GM19467 (cell line): ENCODE results near the gene SP4.

Source experiments
- ATAC-seq: cut with Tn5 transposase; IDR thresholded peaks from one replicate; pipeline ENCODE4 v1.9.1; 2021; ENCODE audit warnings: mild to moderate bottlenecking, moderate library complexity; ENCODE audit not compliant: unreplicated experiment

SP4 gene

DNA sequence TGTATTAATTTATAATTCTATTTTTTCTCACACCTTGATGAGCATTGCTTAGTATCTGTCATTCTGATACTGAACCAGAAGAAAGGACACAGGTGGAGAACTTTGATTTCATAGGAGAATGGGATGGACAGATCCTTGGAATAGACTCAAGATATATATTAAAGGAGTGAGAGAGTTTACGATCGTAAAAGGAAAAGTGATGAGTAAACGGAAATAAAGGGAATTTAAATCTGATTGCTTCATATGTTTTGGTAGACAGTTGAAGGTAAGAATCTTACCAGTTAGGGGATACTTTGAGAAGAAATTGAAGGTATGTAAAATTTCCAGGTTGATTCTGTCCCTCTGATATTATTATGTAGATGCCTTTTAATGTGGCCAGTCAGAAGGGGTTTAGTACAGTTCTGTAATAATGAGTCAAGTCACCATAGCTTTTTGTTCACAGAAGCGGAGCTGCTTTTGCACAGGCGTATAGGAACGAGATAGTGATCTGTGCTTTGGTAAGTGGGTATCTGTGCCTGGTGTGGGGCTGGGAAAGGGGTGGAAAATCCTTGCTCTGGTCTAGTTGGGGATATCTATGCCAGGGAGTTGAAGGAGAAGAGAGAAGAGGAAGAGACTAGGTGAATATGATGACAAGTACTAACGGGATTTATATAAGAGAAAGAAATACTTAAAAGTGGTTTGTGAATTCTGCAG is 15.4 kb downstream of the SP4 start:
- no peak for ATAC-seq

DNA sequence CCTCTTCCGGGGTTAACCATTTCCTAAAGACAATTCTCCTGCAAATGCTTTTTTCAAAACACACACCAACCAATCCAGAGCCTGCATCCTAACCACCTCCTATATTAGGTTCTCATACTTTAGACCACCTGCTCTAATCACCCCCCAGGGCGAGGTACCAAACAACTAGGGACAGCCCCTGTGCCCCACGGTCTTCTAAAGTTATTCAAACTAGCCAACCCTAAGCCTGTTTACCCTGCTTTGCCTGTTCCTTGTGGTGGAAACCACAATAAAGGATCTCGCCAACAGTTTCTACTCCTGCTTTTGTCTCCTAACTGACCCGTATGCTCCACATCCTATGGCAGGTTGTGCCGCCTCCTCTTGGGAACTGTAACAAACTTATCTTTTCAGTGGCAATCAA is 21.1 kb downstream of the SP4 start:
- ATAC-seq: no peak

DNA sequence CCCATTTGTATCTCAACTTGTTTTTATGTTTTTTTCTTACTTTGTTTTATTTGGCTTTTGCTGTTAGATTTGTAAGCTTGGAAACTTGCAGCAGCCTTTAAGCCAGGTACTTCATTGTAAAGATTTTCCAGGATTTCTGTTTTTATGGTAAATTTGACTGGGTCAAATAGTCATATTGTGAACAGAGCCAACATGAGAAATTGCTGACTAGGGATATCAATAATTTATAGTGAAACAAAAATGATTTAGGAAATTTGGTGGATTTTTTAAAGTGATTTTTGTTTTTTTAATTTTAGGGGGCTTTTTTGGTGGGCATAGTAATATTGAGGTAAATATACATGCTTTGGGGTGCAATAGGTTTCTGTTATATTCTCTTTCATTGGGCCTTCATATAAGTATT is 22.2 kb downstream of the SP4 start:
- ATAC-seq: no peak

DNA sequence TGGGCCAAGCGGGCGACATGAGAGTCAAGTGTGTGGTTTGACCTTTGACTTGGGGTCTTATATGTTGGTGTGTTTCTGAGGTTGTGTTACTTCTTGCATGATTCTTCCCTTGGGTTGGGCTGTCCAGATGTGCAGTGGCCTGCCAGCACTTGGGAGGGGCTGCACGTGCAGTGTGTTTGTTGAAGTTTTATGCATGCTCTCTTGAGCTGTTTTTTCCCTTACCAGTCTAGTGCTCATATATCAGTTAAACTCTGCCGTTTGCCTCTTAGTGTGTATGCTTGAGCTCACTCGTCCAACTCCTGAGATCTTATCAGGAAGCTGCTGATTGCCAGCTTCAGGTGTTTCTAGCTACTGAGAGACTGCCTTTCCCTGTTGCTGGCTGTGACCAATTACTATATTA is 23.1 kb downstream of the SP4 start:
- ATAC-seq: no peak

DNA sequence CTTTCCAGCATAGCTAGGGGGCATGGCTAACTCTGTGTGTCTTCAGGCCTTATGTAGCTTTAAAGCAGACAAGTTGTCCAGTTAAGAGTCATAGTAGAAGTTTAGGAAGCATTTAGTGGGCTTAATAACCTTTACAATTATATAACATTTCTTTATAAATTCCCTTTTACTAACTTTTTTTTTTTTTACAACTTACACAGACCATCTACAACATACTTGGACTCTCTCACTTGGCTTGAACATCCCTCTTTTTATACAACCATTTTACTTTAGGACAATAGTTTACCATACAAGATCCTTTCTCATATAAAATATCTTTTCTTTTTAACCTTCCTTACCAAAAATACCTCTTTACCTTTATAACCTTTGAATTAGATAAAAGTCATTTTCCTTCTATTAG is 26.3 kb downstream of the SP4 start:
- no peak for ATAC-seq

DNA sequence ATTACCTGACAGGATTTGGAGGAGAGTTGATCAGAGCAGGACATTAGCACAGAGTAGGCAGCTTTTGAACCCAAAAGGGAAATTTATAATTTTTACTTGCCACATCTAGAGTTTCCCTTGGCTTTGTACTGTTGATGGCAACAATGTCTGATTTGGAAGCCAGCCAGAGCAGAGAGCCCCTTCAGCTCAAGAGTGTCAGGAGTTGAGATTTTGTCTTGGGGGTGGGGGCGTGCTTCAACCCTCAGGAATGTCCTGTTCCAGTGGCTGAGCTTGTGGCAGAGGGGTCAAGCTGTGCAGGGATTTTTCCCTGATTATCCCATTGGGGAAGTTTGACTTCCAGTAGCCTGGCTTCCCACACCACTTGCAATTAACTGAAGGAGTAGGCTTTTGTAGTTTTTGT is 27.0 kb downstream of the SP4 start:
- no peak for ATAC-seq

DNA sequence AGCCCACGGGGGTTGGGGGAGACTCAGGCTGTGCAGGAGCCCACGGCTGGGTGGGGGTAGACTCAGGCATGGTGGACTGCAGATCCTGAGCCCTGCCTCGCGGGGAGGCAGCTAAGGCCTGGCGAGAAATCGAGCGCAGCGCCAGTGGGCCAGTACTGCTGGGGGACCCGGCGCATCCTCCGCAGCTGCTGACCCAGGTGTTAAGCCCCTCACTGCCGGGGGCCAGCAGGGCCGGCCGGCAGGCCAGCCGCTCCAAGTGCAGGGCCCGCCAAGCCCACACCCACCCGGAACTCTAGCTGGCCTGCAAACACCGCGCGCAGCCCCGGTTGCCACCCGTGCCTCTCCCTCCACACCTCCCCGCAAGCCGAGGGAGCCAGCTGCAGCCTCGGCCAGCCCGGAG is 33.4 kb downstream of the SP4 start:
- no peak for ATAC-seq

DNA sequence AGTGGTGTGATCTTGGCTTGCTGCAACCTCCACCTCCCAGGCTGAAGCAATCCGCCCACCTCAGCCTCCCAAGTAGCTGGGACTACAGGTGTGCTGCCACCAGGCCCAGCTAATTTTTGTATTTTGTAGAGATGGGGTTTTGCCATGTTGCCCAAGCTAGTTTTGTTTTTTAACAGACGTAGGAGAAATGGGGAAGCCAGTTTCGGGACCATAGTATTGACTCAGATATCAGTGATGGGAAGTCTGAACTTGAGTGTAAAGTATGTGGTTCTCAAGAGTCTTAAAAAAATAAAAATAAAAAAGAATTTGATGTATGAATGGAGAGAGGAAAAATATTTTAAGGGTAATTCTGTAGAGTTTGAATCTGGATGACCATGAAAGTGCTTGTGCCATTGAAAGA is 34.2 kb downstream of the SP4 start:
- no peak for ATAC-seq

DNA sequence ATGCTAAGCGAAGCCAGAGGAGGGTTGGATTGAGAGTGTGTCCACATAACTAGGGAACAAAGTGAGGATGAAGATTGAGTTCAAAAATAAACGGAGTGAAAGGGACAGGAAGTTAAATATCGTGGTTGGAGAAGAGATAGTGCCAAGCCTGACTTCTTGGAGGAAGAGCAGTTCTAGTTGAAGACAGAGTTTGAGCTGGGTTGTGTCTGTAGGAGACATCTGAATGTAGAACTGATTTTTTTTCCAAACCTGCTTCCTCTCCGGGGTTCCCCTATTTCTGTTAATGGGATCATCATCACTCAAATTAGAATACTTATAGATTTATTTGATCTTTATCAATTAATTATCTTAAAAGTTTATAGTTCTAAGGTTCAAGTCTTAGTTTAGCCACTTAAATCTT is 35.6 kb downstream of the SP4 start:
- no peak for ATAC-seq

DNA sequence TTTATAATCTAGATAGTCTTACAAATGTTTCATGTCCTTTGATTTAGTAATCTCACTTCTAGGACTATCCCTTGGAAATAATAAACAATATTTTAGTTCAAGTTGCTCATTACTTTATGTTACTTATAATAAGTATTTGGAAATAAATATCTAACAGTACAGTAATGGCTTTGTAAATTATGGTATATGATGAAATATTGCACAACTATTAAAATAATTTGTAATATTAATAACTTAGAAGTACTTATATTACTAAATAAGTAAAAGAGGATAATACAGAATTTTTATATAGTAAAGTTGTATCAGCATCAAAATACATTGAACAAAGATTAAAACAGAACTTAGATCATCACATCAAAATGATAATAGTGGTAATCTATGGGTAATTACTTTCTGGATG is 41.1 kb downstream of the SP4 start:
- ATAC-seq: no peak

DNA sequence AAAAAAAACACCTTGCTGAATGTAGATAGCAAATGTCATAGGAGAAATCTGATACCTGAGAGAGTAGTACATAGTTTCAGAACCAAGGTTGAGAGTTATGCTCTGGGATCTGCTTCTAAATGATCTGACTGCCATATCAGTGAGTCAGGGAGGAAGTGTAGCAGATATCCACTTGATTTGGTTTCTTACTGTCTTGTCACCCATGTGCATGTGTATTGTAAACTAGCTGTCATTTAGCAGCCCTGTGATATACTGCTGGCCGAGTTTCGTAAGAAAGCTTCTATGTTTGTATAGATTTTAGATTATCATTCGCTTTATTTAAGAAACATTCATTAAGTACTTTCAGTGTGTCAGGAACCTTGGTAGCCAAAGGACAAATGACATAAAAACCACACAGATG is 42.0 kb downstream of the SP4 start:
- no peak for ATAC-seq

DNA sequence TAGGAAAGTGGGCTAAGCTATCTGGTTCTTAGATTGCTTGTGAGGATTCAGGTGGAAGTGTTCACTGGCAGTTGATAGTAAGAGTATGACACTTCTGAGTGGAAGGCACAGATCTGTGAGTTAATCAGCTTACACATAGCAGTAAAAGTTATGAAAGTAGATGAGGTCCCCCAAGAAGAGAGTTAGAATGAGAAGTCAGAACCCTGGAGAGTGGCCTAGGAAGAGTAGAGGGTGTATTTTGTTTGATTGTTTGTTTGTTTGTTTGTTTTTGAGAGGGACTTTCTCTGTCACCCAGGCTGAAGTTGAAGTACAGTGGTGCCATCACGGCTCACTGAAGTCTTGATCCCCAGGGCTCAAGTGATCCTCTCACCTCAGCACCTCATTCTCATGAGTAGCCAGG is 44.1 kb downstream of the SP4 start:
- no peak for ATAC-seq

DNA sequence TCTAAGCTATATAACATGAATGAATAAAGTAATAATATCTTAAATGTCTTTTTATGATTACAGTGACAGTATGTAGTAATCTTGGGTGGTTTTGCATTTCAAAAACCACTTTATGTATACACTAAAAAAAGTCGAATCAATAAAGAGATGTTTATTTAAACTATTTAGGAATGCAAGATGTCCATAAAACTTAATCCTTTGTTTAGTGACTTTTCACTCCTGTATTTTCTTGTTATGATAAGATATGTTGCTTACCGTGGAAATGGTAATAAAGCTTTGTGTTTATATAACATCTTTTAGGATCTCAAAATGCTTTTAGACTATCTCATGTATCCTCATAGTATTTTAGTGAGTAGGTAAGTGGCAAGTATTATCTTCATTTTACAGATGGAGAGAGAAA is 48.5 kb downstream of the SP4 start:
- no peak for ATAC-seq

DNA sequence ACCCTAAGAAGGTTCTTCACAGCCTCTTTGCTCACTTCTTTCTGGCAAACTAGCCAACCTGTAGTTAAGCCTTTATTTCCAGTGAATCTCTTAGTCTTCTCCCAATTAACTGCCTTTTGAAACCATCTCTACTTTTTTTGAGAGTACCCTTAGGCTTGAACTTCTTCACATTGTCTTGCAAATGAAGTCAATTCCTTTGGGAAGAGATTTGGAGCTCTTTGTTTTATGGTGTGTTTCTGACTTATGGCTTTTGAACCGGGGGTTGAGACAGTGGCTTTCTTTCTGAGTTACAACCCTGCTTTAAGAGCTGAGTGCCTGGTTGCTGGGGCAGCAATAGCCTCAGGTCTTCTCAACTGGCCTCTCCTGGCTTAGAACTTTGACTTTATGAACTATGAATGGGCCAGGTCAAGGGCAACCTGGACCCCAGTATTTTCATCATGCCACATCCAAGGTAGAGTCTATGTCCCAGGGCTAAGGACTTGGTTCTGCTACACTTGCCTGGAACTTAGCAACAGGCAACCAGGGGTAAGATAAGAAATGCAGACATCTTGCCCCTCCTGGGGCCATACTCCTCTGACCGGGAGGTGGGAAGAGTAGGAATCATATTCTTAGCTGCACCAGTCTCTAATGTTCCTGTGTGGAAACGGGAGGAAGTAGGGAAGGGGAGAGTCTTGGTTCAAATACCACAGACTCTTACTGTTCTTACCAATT is 53.0 kb downstream of the SP4 start:
- no peak for ATAC-seq

DNA sequence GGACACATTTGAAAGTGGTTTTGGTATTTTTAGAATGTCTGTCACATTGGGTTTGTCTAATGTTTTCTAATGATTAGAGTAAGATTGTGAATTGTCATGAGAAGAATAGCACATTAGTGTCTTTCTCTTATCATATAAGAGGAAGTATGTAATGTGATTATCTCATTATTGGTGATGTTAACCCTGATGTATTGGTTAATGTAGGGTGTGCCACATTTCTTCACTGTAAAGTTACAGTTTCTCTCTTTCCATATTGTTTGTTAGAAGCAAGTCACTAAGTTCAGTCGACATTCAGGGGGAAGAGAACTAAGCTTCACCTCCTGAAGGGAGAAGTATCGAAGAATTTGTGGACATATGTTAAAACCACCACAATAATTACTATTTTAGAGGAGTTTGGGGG is 58.6 kb downstream of the SP4 start:
- no peak for ATAC-seq

DNA sequence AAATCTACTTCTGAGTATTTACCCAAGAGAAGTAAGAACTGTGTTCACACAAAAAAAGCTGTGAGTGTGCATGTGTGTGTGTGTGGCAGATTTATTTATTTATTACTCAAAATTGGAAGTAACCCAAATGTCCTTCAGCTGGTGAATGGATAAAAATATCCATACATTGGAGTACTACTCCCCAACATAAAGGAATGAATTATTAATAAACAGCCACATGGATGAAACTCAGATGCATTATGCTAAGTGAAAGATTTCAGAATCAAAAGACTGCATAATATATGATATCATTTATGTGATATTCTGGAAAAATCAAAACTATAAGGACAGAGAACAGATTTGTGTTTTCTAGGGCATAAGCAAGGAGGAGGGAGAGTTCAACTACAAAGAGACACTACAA is 67.8 kb downstream of the SP4 start:
- ATAC-seq: no peak

DNA sequence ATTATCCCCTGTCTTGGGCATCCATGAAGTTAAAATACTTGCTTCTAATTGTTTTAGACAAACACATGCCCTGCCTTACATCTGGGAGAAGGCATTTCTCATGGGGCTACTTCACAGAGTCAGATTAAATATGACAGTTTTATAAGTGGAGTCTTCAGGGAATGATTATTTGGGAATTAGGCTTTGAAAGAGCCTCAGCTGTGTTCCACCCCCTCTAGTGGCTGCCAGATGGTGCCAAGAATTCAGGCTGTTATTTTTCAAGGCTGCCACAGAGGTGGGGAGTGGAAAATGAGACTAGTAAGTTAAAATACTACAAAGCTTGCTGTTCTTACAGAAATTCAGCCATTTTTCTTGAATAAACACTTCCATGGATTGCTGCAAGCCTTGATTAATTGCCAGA is 69.2 kb downstream of the SP4 start:
- ATAC-seq: no peak

DNA sequence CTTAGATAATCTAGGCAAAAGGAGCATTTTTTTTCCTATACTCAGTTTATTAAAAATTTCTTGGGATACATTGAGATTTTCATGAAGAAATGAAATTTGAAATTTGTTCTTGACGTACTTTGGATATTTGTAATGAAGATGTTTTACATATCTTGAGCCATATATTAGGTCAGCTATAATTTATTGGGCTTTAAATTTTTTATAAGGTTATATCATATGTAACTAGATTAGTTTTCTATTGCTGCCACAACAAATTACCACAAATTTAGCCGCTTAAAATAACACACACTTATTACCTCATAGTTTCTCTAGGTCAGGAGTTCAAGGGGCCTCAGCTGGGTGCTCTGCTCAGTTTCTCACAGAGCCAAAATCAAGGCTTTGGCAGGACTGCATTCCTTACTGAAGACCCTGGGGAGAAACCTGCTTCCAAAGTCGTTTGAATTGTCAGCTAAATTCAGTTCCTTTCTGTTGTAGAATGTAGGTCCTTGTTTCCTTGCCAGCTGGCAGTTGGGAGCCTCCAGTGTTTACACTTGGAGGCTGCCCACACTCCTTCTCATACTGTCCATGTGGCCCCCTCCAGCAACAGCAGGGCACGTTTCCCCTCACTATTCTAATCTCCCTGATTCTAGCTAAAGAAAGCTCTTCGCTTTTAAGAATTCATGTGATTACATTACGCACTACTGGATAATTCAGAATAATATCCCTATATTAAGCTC is 72.4 kb downstream of the SP4 start:
- no peak for ATAC-seq

DNA sequence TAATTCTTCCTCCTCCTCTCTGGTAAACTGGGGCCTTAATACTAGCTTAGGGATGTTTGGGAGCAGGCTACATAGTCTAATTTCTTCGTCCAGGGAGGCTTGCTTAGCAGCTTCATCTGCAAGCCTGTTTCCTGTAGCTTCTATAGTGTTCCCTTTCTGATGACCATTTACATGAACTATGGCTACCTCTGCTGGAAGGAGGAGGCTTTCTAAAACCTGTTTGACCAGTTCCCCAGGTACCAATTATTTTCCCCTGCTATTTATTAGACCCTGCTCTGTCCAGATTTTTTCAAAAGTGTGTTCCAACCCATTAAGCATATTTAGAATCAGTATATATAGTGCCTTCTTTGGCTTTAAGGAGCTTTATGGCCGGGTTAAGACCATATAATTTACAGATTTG is 76.1 kb downstream of the SP4 start:
- no peak for ATAC-seq

DNA sequence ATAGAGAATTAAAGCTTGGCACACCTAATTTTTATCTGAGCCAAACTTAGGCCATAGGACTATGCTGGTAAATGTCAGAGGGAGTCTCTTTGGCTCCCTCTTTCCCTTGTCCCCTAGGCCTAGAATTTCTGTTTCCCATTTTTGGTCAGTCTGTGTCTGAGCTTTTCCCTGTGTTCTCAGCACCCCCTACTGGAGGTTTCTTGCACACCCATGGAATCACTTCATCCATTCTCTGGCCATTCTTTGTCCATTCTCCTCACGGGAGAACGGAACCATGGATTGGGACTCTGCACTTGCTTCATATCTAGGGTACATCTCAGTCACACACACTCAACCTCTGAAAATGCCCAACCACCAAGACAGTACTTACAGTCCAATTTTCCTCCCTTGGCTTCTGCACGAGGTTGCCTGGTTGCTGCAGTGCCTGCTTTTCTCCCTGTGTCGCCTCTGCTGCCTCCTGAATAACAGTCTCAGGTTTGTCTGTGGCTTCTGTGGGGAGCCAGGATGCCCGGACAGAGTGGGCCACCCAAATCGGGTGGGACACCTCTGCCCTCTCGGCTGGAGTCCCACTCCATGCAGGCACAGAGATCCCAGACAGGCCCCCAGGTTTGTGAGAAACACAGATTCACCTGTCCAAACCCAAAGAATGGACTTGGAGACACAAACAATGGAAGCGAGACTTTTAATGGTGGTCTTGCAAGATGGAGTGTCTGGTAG is 79.9 kb downstream of the SP4 start:
- ATAC-seq: no peak

DNA sequence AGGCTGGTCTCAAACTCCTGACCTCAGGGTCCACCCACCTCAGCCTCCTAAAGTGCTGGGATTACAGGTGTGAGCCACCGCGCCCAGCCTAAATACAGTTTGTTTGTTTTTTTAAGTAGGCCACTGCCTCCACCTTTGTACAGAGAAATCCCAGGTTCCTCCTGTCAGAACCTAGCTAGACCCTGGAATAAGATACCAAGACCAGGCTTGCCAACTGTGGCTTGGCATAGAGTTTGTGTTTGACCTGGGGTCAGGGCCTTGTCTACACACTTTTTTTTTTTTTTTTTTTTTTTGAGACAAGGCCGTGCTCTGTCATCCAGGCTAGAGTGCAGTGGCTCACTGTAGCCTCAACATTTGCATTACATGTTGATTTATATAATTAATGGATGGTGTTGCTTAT is 80.7 kb downstream of the SP4 start:
- ATAC-seq: no peak

DNA sequence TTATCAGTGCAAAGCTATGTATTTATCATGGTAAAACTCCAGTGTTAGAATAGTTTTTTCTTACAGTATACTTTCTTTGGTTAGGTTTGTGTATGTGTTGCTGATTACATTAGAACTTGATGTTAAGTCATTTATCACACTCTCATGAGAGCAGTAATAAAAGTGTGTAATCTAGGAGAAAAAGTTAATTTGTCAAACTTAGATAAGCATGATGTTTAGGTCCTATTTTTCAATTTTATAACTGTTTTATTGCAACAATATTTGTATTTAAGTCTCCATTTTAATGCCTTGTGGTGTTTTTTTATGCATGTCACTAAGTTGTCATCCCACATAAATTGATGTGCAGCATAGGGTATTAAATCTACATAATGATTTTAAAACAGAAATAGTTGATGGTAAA is 86.2 kb downstream of the SP4 start:
- no peak for ATAC-seq
